Right atrium auricular region (tissue), 2 donors: ENCODE data around the gene RAPGEF6. TPM values are rescaled to one million over a fixed set of nuclear protein-coding genes. Genes with fewer than 3 reads are reported as not detected.
"Not testable (repeated sequence)": the region's sequence is repeated elsewhere in the genome, so short reads cannot be mapped to it uniquely, and the experiment has no call there.

Experiments used
- DNase-seq: peaks from one replicate; pipeline ENCODE4 v3.0.0-alpha.2; 2019; ENCODE audit warnings: low spot score
- H3K27ac ChIP-seq, 2 donors: fragments of 200-600 bp; sonication (generic); 1 replicate in 1 of 2; 2 replicates in 1 of 2; pipeline ENCODE4 v1.5.1; 2016 to 2019
- H3K27me3 ChIP-seq, 2 donors: fragments of 200-600 bp; sonication (generic); one replicate each; pipeline versions ENCODE4 v1.5.1 to v1.6.0; 2017 to 2019
- H3K36me3 ChIP-seq: fragments of 200-600 bp; sonication (generic); one replicate; pipeline ENCODE4 v1.5.1; 2016
- H3K4me1 ChIP-seq, 2 donors: fragments of 200-600 bp; sonication (generic); one replicate each; pipeline versions ENCODE4 v1.5.1 to v1.6.0; 2017 to 2019
- H3K4me3 ChIP-seq, 2 donors: fragments of 200-600 bp; sonication (generic); 1 replicate in 1 of 2; 2 replicates in 1 of 2; pipeline ENCODE4 v1.5.1; 2017 to 2019; ENCODE audit warnings: mild to moderate bottlenecking in 1 of 2, moderate library complexity in 1 of 2
- H3K9me3 ChIP-seq, 2 donors: fragments of 200-600 bp; sonication (generic); one replicate each; pipeline ENCODE4 v1.5.1; 2019
- total RNA-seq, 2 donors: library from RNA; depleted of rRNA; stranded (reverse); fragments of >200 nt; gene quantifications; one replicate each; pipeline ENCODE4 v1.1.0, GENCODE V29; 2016
- TF ChIP-seq, protein P1 (sequence below), 2 donors: fragments of 200-600 bp; sonication (generic); IDR thresholded peaks; one replicate each; pipeline ENCODE4 v1.5.1; 2019; ENCODE audit warnings: antibody characterized with exemption in 2 of 2

The RAPGEF6 gene
- total RNA-seq, 2 donors from 2014 or later = 10.0 to 14.0 TPM

DNA sequence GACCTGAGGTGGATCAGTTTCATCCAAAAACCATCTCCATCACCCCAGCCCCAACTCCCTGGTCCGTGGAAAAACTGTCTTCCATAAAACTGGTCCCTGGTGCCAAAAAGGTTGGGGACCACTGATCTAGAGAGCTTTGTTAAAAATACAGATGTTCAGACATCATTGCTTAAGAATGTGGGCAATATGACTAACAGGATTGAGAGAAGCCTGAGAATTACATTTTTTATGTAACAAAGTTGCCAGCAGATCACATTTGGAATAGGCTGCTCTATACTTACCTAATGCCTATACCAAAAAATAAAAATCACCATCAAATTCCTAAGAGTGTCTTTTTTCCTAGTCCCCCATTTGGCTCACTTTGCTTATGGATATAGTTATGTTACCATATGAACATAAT is 143.3 kb downstream of the RAPGEF6 start:
- Histone ChIP-seq H3K36me3 (peaks cover 8% of the 10 kb centered on the region), H3K9me3 (no peaks in the 10 kb centered on the region), H3K4me3 (no peak overlapping the region), H3K27me3 (no peaks in the 10 kb centered on the region), H3K27ac (no peak overlapping the region), H3K4me1 (no peaks in the 10 kb centered on the region)
- DNase-seq = no peak
- TF ChIP-seq, protein P1, sequence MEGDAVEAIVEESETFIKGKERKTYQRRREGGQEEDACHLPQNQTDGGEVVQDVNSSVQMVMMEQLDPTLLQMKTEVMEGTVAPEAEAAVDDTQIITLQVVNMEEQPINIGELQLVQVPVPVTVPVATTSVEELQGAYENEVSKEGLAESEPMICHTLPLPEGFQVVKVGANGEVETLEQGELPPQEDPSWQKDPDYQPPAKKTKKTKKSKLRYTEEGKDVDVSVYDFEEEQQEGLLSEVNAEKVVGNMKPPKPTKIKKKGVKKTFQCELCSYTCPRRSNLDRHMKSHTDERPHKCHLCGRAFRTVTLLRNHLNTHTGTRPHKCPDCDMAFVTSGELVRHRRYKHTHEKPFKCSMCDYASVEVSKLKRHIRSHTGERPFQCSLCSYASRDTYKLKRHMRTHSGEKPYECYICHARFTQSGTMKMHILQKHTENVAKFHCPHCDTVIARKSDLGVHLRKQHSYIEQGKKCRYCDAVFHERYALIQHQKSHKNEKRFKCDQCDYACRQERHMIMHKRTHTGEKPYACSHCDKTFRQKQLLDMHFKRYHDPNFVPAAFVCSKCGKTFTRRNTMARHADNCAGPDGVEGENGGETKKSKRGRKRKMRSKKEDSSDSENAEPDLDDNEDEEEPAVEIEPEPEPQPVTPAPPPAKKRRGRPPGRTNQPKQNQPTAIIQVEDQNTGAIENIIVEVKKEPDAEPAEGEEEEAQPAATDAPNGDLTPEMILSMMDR (IDR thresholded peaks at IDR 0.05) = no peak

DNA sequence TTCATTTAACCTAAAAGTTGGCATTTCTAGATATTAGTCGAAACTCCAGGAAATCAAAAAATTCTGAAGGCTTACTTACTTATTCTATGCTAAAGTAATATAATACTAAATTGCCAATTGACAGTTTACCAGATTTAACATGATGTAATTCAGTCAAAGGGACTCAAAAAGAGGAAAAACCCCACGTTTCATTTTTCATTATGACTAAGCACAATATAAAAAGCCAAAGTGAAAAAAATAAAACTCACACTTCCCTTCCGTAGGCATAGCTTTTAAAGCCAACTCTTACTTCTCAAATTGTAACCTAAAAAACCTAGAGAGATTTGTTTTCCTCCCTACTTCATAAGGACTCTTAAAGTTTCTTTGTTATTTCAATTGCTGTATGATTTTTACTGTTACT is 146.6 kb downstream of the RAPGEF6 start:
- DNase-seq = no peak
- no peaks in the 10 kb centered on the region for H3K27me3 ChIP-seq
- no peaks in the 10 kb centered on the region for H3K9me3 ChIP-seq
- H3K4me1 ChIP-seq = no peaks in the 10 kb centered on the region
- no peak overlapping the region for H3K4me3 ChIP-seq
- TF ChIP-seq, protein P1 (IDR thresholded peaks at IDR 0.05) = no peak
- peaks cover 3% of the 10 kb centered on the region for H3K36me3 ChIP-seq
- no peak overlapping the region for H3K27ac ChIP-seq

DNA sequence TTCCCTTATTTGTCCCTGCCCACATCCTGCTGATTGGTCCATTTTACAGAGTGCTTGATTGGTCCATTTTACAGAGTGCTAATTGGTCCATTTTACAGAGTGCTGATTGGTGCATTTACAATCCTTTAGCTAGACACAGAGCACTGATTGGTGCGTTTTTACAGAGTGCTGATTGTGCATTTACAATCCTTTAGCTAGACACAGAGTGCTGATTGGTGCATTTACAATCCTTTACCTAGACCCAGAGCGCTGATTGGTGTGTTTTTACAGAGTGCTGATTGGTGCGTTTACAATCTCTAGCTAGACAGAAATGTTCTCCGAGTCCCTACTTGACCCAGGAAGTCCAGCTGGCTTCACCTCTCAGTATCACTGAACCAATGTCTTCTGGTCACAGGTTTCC is 147.7 kb downstream of the RAPGEF6 start:
- not testable (repeated sequence) for H3K4me3 ChIP-seq, H3K9me3 ChIP-seq, DNase-seq, H3K4me1 ChIP-seq, H3K27ac ChIP-seq, H3K27me3 ChIP-seq, H3K36me3 ChIP-seq

DNA sequence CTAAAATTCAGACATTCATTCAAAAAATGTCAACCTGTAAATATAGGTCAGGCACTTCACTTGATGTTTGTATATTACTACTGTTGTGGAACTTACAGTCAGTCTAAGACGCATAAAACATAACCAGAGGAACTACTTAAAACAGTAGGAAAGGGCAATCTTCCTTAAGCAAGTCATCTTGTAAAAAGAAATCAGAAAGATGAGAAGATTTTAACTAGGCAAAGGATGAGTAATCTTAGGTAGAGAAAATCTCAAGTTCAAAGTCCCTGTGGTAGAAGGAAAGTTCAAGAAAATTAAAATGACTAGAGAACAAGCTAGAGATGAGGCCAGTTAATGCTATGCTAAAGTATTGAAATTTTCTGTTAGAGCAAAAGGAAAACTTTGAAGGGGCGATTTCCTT is 152.4 kb downstream of the RAPGEF6 start:
- Histone ChIP-seq H3K9me3 (no peaks in the 10 kb centered on the region), H3K4me1 (no peaks in the 10 kb centered on the region), H3K36me3 (no peaks in the 10 kb centered on the region), H3K27ac (no peak overlapping the region), H3K4me3 (no peak overlapping the region), H3K27me3 (no peaks in the 10 kb centered on the region)
- TF ChIP-seq, protein P1 (IDR thresholded peaks at IDR 0.05) = no peak
- DNase-seq = no peak

DNA sequence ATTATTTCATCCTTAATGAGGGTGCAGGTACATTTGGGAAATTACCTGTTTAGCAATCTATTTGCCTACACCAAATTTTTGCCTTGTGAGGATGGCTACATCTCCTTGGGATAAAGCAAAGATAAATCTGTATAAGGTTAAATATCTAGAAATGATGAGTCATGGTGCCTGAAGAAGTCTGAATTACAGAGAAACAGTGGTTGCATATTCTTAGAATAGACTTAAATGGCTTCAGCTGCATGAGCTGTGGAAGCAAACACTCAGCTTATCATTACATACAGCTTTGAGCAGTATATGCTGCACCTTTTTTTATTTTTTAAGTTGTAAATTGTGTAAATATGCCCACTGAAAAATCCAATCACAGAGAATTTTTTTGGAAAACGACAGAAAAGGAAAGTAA is 153.5 kb downstream of the RAPGEF6 start:
- no peak overlapping the region for H3K27ac ChIP-seq
- TF ChIP-seq, protein P1 (IDR thresholded peaks at IDR 0.05) = no peak
- no peak for DNase-seq

DNA sequence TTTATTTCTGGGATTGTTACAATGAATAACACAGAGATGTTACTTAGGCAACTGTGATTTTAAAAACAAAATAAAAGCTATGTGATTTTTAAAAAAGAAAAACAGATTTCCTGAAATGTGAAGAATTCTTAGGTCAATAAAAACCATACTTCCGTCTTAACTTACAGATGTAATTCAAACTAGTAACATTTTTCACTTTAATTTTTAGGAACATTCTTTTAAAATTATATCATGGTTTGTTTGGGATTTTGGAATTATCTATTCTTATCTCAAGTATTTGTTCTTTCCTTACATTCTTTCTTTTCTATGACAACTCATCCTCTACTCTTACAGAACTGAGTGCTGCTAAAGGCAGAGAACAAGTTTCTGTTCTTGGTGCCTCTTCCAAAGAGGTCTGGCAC is 159.5 kb downstream of the RAPGEF6 start:
- no peaks in the 10 kb centered on the region for H3K9me3 ChIP-seq
- H3K36me3 ChIP-seq = no peaks in the 10 kb centered on the region
- no peaks in the 10 kb centered on the region for H3K27me3 ChIP-seq
- H3K4me3 ChIP-seq = no peak overlapping the region
- H3K27ac ChIP-seq = no peak overlapping the region
- no peak for DNase-seq
- TF ChIP-seq, protein P1 (IDR thresholded peaks at IDR 0.05) = no peak
- H3K4me1 ChIP-seq = no peaks in the 10 kb centered on the region

More for the DNA sequence above, 153.5 kb downstream of the RAPGEF6 start:
- H3K4me3 ChIP-seq = no peak overlapping the region
- no peaks in the 10 kb centered on the region for H3K36me3 ChIP-seq
- no peaks in the 10 kb centered on the region for H3K27me3 ChIP-seq
- no peaks in the 10 kb centered on the region for H3K9me3 ChIP-seq
- no peaks in the 10 kb centered on the region for H3K4me1 ChIP-seq
